ENCODE measurements around the gene MCTP2. TPM values are rescaled to one million over a fixed set of nuclear protein-coding genes. Genes with fewer than 3 reads are reported as not detected.

Gene MCTP2
- polyA plus RNA-seq, 1 experiment = 18.1 TPM

- H3K27me3 ChIP-seq (ENCODE audit: control insufficient read depth, insufficient read depth, low read length) = no peaks in the 10 kb centered on the region
- CTCF ChIA-PET = no interaction called here
- no peak for TF ChIP-seq CTCF (IDR thresholded peaks at IDR 0.05; ENCODE audit: low read depth, low read length)
- no peak for DNase-seq (ENCODE audit: low read depth, low spot score)
- POLR2A ChIA-PET = no interaction called here
- H3K27ac ChIP-seq (ENCODE audit: low read depth, low read length) = no peak overlapping the region
- no peaks in the 10 kb centered on the region for H3K9me3 ChIP-seq (ENCODE audit: control insufficient read depth, insufficient read depth, low read length)
- no peak overlapping the region for H3K4me3 ChIP-seq (ENCODE audit: low read depth, low read length)
Measured at GRCh38 chr15:94453227-94453988, 222.0 kb downstream of the MCTP2 start.

GRCh38 chr15:94455297-94455696, 223.9 kb downstream of the MCTP2 start:
- ChIA-PET POLR2A (no interaction called here), CTCF (no interaction called here)
- DNase-seq (ENCODE audit: low read depth, low spot score) = no peak
- H3K4me3 ChIP-seq (ENCODE audit: low read depth, low read length) = no peak overlapping the region
- no peaks in the 10 kb centered on the region for H3K9me3 ChIP-seq (ENCODE audit: control insufficient read depth, insufficient read depth, low read length)
- no peak overlapping the region for H3K27ac ChIP-seq (ENCODE audit: low read depth, low read length)
- H3K27me3 ChIP-seq (ENCODE audit: control insufficient read depth, insufficient read depth, low read length) = no peaks in the 10 kb centered on the region
- TF ChIP-seq CTCF (IDR thresholded peaks at IDR 0.05; ENCODE audit: low read depth, low read length) = no peak

- ChIA-PET CTCF (no interaction called here), POLR2A (no interaction called here)
- H3K4me3 ChIP-seq (ENCODE audit: low read depth, low read length) = no peak overlapping the region
- H3K27me3 ChIP-seq (ENCODE audit: control insufficient read depth, insufficient read depth, low read length) = no peaks in the 10 kb centered on the region
- H3K27ac ChIP-seq (ENCODE audit: low read depth, low read length) = no peak overlapping the region
- no peak for TF ChIP-seq CTCF (IDR thresholded peaks at IDR 0.05; ENCODE audit: low read depth, low read length)
- H3K9me3 ChIP-seq (ENCODE audit: control insufficient read depth, insufficient read depth, low read length) = no peaks in the 10 kb centered on the region
- DNase-seq (ENCODE audit: low read depth, low spot score) = no peak
Measured at GRCh38 chr15:94456226-94456625, 224.9 kb downstream of the MCTP2 start.

GRCh38 chr15:94457661-94458060, 226.3 kb downstream of the MCTP2 start:
- H3K27me3 ChIP-seq (ENCODE audit: control insufficient read depth, insufficient read depth, low read length) = no peaks in the 10 kb centered on the region
- no peak overlapping the region for H3K4me3 ChIP-seq (ENCODE audit: low read depth, low read length)
- ChIA-PET POLR2A (no interaction called here), CTCF (no interaction called here)
- H3K27ac ChIP-seq (ENCODE audit: low read depth, low read length) = no peak overlapping the region
- no peak for TF ChIP-seq CTCF (IDR thresholded peaks at IDR 0.05; ENCODE audit: low read depth, low read length)
- DNase-seq (ENCODE audit: low read depth, low spot score) = no peak
- H3K9me3 ChIP-seq (ENCODE audit: control insufficient read depth, insufficient read depth, low read length) = no peaks in the 10 kb centered on the region

GRCh38 chr15:94460624-94461023, 229.3 kb downstream of the MCTP2 start:
- Histone ChIP-seq H3K27ac (ENCODE audit: low read depth, low read length) (no peak overlapping the region), H3K4me3 (ENCODE audit: low read depth, low read length) (no peak overlapping the region), H3K27me3 (ENCODE audit: control insufficient read depth, insufficient read depth, low read length) (no peaks in the 10 kb centered on the region), H3K9me3 (ENCODE audit: control insufficient read depth, insufficient read depth, low read length) (no peaks in the 10 kb centered on the region)
- ChIA-PET POLR2A (no interaction called here), CTCF (no interaction called here)
- DNase-seq (ENCODE audit: low read depth, low spot score) = no peak
- no peak for TF ChIP-seq CTCF (IDR thresholded peaks at IDR 0.05; ENCODE audit: low read depth, low read length)
